ENCODE results near the gene FCN1.

FCN1 gene

GRCh38 chr9:134946663-134947062 is 29.0 kb upstream of the FCN1 start:
- no peak for TF ChIP-seq TOX (CRISPR knock-in tag; IDR thresholded peaks at IDR 0.05; ENCODE audit: borderline replicate concordance)
- ATAC-seq = no peak

GRCh38 chr9:134945509-134946275 is 28.0 kb upstream of the FCN1 start:
- TF ChIP-seq ZFP3 (CRISPR knock-in tag; IDR thresholded peaks at IDR 0.05) (no peak), RARB (CRISPR knock-in tag; IDR thresholded peaks at IDR 0.05) (no peak), BACH2 (CRISPR knock-in tag; IDR thresholded peaks at IDR 0.05; ENCODE audit: borderline replicate concordance) (no peak), PATZ1 (CRISPR knock-in tag; IDR thresholded peaks at IDR 0.05; ENCODE audit: borderline replicate concordance) (no peak), TOX (CRISPR knock-in tag; IDR thresholded peaks at IDR 0.05; ENCODE audit: borderline replicate concordance) (no peak), ISL1 (CRISPR knock-in tag; IDR thresholded peaks at IDR 0.05) (no peak), ZNF70 (CRISPR knock-in tag; IDR thresholded peaks at IDR 0.05) (no peak), PPARA (CRISPR knock-in tag; IDR thresholded peaks at IDR 0.05; ENCODE audit: borderline replicate concordance) (no peak)
- TF ChIP-seq, protein P1, sequence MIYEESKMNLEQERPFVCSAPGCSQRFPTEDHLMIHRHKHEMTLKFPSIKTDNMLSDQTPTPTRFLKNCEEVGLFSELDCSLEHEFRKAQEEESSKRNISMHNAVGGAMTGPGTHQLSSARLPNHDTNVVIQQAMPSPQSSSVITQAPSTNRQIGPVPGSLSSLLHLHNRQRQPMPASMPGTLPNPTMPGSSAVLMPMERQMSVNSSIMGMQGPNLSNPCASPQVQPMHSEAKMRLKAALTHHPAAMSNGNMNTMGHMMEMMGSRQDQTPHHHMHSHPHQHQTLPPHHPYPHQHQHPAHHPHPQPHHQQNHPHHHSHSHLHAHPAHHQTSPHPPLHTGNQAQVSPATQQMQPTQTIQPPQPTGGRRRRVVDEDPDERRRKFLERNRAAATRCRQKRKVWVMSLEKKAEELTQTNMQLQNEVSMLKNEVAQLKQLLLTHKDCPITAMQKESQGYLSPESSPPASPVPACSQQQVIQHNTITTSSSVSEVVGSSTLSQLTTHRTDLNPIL (CRISPR knock-in tag; IDR thresholded peaks at IDR 0.05; ENCODE audit: low read depth) = no peak
- ATAC-seq = no peak

GRCh38 chr9:134944916-134945315 is 27.2 kb upstream of the FCN1 start:
- TF ChIP-seq ZFP30 (CRISPR knock-in tag; IDR thresholded peaks at IDR 0.05) (no peak), ZFP3 (CRISPR knock-in tag; IDR thresholded peaks at IDR 0.05) (no peak), TCF4 (CRISPR knock-in tag; IDR thresholded peaks at IDR 0.05; ENCODE audit: borderline replicate concordance) (no peak), ISL1 (CRISPR knock-in tag; IDR thresholded peaks at IDR 0.05) (no peak), PPARA (CRISPR knock-in tag; IDR thresholded peaks at IDR 0.05; ENCODE audit: borderline replicate concordance) (no peak), RARB (CRISPR knock-in tag; IDR thresholded peaks at IDR 0.05) (no peak), CSDC2 (CRISPR knock-in tag; IDR thresholded peaks at IDR 0.05) (no peak), PATZ1 (CRISPR knock-in tag; IDR thresholded peaks at IDR 0.05; ENCODE audit: borderline replicate concordance) (no peak), TOX (CRISPR knock-in tag; IDR thresholded peaks at IDR 0.05; ENCODE audit: borderline replicate concordance) (no peak), GLIS3 (CRISPR knock-in tag; IDR thresholded peaks at IDR 0.05) (no peak), ARNTL (CRISPR knock-in tag; IDR thresholded peaks at IDR 0.05; ENCODE audit: borderline replicate concordance, low read depth) (no peak), ZNF8 (CRISPR knock-in tag; IDR thresholded peaks at IDR 0.05) (no peak)
- TF ChIP-seq, protein P1 (CRISPR knock-in tag; IDR thresholded peaks at IDR 0.05; ENCODE audit: low read depth) = no peak
- TF ChIP-seq, protein P2, sequence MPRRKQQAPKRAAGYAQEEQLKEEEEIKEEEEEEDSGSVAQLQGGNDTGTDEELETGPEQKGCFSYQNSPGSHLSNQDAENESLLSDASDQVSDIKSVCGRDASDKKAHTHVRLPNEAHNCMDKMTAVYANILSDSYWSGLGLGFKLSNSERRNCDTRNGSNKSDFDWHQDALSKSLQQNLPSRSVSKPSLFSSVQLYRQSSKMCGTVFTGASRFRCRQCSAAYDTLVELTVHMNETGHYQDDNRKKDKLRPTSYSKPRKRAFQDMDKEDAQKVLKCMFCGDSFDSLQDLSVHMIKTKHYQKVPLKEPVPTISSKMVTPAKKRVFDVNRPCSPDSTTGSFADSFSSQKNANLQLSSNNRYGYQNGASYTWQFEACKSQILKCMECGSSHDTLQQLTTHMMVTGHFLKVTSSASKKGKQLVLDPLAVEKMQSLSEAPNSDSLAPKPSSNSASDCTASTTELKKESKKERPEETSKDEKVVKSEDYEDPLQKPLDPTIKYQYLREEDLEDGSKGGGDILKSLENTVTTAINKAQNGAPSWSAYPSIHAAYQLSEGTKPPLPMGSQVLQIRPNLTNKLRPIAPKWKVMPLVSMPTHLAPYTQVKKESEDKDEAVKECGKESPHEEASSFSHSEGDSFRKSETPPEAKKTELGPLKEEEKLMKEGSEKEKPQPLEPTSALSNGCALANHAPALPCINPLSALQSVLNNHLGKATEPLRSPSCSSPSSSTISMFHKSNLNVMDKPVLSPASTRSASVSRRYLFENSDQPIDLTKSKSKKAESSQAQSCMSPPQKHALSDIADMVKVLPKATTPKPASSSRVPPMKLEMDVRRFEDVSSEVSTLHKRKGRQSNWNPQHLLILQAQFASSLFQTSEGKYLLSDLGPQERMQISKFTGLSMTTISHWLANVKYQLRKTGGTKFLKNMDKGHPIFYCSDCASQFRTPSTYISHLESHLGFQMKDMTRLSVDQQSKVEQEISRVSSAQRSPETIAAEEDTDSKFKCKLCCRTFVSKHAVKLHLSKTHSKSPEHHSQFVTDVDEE (CRISPR knock-in tag; IDR thresholded peaks at IDR 0.05) = no peak
- TF ChIP-seq, protein P3, sequence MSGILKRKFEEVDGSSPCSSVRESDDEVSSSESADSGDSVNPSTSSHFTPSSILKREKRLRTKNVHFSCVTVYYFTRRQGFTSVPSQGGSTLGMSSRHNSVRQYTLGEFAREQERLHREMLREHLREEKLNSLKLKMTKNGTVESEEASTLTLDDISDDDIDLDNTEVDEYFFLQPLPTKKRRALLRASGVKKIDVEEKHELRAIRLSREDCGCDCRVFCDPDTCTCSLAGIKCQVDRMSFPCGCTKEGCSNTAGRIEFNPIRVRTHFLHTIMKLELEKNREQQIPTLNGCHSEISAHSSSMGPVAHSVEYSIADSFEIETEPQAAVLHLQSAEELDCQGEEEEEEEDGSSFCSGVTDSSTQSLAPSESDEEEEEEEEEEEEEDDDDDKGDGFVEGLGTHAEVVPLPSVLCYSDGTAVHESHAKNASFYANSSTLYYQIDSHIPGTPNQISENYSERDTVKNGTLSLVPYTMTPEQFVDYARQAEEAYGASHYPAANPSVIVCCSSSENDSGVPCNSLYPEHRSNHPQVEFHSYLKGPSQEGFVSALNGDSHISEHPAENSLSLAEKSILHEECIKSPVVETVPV (CRISPR knock-in tag; IDR thresholded peaks at IDR 0.05) = no peak
- ATAC-seq = no peak

Data from SK-N-SH treated with all-trans-retinoic acid at 6 μM for 48 hours (cell line).